LNCAP (cell line): ENCODE results near the gene SUMO3.

Experiments
- TF ChIP-seq, protein P1 (sequence below): fragments of 450-650 bp; IDR thresholded peaks from 2 replicates; pipeline ENCODE4 v1.5.1; 2017; ENCODE audit warnings: mild to moderate bottlenecking

The SUMO3 gene

DNA sequence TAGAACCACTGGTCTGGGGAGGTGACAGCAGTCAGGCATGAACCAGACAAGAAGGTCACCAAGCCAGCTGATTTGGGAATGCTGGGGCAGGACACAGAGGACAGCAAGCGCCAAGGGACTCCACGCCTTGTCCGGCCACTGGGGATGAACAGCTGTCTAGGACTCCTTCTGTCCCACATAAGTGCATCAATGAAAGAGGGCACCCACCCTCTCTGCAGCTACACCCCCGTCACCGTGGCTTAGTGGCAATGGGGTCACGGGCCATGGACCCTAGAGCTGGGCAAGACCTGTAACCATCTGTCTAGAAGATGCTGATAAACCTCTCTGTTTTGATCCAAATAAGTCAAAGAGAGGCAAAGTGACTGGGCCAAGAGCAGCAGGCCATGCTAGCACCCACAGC is 33.1 kb downstream of the SUMO3 start:
- TF ChIP-seq, protein P1, sequence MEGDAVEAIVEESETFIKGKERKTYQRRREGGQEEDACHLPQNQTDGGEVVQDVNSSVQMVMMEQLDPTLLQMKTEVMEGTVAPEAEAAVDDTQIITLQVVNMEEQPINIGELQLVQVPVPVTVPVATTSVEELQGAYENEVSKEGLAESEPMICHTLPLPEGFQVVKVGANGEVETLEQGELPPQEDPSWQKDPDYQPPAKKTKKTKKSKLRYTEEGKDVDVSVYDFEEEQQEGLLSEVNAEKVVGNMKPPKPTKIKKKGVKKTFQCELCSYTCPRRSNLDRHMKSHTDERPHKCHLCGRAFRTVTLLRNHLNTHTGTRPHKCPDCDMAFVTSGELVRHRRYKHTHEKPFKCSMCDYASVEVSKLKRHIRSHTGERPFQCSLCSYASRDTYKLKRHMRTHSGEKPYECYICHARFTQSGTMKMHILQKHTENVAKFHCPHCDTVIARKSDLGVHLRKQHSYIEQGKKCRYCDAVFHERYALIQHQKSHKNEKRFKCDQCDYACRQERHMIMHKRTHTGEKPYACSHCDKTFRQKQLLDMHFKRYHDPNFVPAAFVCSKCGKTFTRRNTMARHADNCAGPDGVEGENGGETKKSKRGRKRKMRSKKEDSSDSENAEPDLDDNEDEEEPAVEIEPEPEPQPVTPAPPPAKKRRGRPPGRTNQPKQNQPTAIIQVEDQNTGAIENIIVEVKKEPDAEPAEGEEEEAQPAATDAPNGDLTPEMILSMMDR: no peak

DNA sequence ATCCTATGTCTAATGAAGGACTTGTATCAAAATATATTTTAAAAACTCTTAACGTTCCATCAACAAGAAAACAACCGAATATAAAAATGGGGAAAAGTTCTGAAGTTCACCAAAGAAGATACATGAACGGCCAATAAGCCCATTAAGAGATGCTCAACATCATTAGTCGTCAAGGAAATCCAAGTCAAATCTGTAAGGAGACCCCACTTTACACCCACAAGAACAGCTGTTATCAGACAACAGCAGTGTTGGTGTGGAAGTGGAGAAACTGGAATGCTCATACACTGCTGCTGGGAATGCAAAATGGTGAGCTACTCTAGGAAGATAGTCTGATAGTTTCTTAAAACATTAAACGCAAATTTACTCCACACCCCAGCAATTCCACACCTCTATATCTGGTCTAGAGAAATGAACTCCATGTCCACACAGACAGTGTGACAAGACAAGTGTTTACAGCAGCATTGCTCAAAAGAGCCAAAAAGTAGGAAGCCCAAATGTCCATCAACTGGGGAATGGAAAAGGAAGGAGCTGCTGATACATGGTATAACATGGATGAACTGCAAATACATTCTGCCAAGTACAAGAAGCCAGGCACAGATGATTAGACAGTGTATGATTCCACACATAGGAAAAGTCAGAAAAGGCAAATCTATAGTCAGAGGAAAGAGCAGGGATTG is 34.7 kb downstream of the SUMO3 start:
- TF ChIP-seq, protein P1: no peak

DNA sequence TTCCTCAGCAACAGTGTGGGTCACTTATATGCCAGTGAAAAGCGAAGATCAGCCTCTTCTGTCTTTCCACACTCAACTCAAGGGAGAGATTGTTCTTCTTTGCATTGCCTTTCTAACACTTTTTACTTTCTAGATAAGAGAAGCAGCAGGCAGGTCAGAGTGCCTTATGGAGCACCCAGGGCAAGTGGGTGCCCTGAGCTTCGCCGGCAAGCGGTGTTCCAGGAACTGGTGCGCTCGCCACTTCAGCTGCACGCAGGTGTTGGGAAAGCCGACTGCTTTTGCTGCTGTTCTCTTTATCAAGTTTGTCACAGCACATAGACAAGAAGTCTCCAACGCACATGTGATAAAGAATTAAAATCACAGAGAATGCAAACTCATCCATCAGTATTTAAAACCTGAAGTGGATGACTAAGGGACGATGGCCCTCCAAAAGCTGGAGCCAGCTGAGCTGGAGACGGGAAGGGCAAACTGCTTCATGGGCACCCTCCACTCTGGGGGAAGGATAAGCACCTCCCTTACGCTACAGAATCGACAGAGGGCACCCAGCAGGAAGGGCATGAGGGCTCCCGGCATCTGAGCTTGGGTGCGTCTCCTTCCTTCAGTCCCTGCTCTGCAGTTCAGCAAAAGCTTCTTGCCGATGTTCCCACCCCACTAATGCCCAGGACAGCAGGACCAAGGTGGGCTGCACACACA is 36.9 kb downstream of the SUMO3 start:
- TF ChIP-seq, protein P1: no peak

DNA sequence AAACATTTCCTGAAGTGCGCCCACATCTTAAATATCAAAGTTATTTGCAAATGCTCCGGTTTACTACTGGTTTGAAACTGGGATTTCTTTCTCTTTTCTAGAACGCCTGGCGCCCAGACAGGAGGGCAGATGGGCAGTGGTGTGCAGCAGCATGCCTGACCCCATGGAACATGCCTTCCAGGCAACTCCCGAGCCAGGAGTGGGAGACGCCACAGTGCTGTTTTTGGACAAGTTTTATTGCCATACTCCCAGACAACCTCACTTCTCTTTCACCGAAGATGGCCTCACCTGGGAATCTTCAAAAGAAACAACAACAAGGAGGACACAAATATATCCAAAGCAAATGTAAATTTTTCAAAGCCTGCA is 37.7 kb downstream of the SUMO3 start:
- TF ChIP-seq, protein P1: no peak

DNA sequence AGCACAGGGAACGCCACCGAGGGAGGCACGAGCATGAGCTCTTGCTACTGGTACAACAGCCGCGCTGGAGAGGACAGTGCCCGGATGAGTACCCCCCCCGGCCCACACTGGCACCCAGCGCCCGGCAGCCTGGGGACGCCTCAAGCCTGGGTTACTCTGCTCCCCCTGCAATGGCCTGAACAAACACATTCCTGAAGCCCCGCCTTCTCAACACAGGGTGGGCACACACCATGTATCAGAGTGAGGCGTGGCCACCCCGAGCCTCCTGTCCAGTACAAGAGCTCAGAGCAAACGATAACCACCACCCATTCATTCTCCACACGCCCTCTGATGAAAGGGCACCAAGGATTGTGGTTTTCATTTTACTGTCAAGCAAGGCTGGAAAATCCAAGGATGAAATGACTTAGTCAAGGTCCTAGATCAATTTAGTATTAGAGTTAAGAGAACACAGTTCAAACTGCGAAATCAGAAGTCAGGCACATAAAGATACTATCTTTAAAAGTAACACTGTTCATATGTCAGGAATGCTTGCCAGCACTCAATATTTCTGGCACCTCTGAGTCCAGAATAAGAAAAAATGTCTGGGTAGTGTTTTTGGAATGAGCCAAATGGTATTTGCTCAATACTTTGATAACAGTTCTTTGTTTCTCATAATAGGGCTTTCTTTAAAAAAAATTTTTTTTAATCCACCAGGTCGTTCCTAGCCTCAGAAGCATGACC is 38.3 kb downstream of the SUMO3 start:
- TF ChIP-seq, protein P1: no peak

DNA sequence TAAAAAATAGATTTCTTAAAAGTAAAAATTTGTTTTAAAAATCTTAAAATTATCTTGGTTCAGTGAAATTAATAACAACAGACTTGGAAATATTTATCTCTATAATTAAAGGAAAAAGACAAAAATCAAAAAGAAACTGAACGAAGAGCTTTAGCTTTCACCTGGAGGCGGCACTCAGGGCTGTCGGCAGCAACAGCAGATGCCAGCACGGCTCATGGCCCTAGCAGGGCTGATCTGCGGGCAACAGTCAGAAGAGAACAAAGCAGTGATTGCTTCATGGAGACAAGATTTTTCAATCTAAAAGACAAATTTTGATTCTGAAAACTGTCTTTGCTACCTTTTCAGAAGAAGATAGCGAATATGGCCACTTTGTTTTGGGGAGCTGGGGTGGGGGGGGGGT is 38.9 kb downstream of the SUMO3 start:
- TF ChIP-seq, protein P1: no peak

DNA sequence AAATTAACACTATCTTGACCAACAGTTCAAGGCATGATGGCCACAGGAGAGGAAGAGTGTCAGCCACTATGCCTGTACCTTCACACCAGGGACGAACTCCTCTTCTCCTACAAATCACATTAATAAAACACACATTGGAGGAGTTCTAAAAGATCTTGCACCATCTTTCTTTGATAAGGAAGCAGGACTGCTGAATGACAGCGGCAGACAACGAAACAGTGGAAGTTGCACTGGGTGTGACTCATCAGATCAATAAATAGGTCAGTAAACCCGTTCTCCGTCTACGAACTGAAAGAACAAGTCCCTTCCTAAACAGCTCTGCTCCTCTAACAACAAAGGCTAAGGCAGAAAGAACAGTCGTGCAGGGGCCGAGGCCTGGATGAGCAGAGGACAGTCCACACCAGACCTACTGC is 39.4 kb downstream of the SUMO3 start:
- TF ChIP-seq, protein P1: no peak
